ENCODE data around the gene PET117.

Gene PET117

GRCh38 chr20:18156045-18156444, 18.4 kb downstream of the PET117 start:
- DNase-seq (ENCODE audit: extremely low read depth, low read depth), result no peak
- TF ChIP-seq, protein P1, sequence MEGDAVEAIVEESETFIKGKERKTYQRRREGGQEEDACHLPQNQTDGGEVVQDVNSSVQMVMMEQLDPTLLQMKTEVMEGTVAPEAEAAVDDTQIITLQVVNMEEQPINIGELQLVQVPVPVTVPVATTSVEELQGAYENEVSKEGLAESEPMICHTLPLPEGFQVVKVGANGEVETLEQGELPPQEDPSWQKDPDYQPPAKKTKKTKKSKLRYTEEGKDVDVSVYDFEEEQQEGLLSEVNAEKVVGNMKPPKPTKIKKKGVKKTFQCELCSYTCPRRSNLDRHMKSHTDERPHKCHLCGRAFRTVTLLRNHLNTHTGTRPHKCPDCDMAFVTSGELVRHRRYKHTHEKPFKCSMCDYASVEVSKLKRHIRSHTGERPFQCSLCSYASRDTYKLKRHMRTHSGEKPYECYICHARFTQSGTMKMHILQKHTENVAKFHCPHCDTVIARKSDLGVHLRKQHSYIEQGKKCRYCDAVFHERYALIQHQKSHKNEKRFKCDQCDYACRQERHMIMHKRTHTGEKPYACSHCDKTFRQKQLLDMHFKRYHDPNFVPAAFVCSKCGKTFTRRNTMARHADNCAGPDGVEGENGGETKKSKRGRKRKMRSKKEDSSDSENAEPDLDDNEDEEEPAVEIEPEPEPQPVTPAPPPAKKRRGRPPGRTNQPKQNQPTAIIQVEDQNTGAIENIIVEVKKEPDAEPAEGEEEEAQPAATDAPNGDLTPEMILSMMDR (IDR thresholded peaks at IDR 0.05; ENCODE audit: low read depth, low read length, missing control alignments), result no peak

DNA sequence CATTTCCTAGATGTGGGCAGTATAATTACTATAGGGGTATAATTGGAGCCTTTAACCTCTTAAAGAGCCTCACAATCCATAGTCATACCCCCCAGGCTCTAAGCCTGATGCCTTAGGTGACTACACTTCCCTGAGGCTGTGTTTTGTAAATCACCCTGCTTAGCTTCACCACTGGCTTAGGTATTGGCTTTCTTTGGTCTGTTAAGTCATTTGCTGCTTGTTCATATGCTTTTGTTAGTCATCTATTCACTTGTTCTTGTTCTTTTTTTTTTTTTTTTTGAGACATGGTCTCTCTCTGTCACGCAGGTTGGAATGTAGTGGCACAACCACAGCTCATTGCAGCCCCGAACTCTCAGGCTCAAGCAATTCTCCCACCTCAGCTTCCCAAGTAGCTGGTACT, 26.7 kb downstream of the PET117 start:
- TF ChIP-seq, protein P1 (IDR thresholded peaks at IDR 0.05; ENCODE audit: low read depth, low read length, missing control alignments), result no peak
- H3K4me3 ChIP-seq (replicated peaks; ENCODE audit: low read depth, low read length), result no peak overlapping the region
- no peak for DNase-seq (ENCODE audit: extremely low read depth, low read depth)

More at GRCh38 chr20:18156045-18156444, 18.4 kb downstream of the PET117 start:
- no peak overlapping the region for H3K4me3 ChIP-seq (replicated peaks; ENCODE audit: low read depth, low read length)

DNA sequence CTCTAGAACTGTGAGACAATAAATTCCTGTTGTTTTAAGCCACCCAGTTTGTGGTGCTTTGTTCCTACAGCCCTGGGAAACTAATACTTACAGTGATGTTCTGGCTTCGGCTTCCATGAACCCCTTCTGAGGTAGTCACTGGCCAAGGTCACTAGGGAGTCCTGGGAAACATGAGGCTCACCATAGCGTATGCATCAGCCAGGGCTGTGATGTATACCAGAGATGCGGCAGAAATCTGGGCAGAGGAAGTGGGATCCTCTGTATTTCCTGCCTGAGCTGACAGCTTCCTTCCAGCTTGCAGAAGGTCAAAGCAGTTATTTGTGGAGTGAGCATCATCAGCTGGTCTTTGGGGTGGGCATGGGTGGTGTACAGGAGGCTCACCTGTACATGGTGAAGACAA, 27.9 kb downstream of the PET117 start:
- TF ChIP-seq, protein P1 (IDR thresholded peaks at IDR 0.05; ENCODE audit: low read depth, low read length, missing control alignments), result no peak
- DNase-seq (ENCODE audit: extremely low read depth, low read depth), result no peak
- no peak overlapping the region for H3K4me3 ChIP-seq (replicated peaks; ENCODE audit: low read depth, low read length)

GRCh38 chr20:18166241-18166881, 28.7 kb downstream of the PET117 start:
- TF ChIP-seq, protein P1 (IDR thresholded peaks at IDR 0.05; ENCODE audit: low read depth, low read length, missing control alignments), result no peak
- DNase-seq (ENCODE audit: extremely low read depth, low read depth), result no peak
- H3K4me3 ChIP-seq (replicated peaks; ENCODE audit: low read depth, low read length), result no peak overlapping the region

- no peak overlapping the region for H3K4me3 ChIP-seq (replicated peaks; ENCODE audit: low read depth, low read length)
- TF ChIP-seq, protein P1 (IDR thresholded peaks at IDR 0.05; ENCODE audit: low read depth, low read length, missing control alignments), result no peak
- DNase-seq (ENCODE audit: extremely low read depth, low read depth), result no peak
Measured at GRCh38 chr20:18166950-18167349, 29.3 kb downstream of the PET117 start.

DNA sequence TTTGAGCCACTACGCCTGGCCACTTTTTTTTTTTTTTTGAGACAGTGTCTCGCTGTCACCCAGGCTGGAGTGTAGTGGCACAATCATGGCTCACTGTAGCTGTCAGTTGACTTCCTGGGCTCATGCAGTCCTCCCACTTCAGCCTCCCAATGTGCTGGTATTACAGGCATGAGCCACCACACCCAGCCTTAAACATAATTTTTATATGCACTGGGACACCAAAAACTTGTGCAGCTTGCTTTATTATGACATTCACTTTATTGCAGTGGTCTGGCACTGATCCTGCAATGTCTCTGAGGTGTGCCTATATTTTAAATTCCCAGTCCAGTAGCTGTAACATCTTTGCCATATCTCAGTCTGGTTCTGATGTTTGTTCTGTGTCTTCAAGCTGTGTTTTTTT, 34.7 kb downstream of the PET117 start:
- TF ChIP-seq, protein P1 (IDR thresholded peaks at IDR 0.05; ENCODE audit: low read depth, low read length, missing control alignments), result no peak
- H3K4me3 ChIP-seq (replicated peaks; ENCODE audit: low read depth, low read length), result no peak overlapping the region
- no peak for DNase-seq (ENCODE audit: extremely low read depth, low read depth)

Measured in HFF-Myc (cell line).